Frontal cortex (tissue), 4 donors: Measurements from ENCODE around the gene PLEKHD1. TPM values are rescaled to one million over a fixed set of nuclear protein-coding genes. Genes with fewer than 3 reads are reported as not detected.
A peak's percentile ranks its signal among the peaks of the same experiment; 100 is the strongest.

Experiments used
- DNase-seq, 2 donors: peaks; one replicate each; pipeline ENCODE4 v3.0.0; 2012; ENCODE audit warnings: low spot score in 2 of 2
- FAIRE-seq: peaks from 2 replicates; lab custom pipeline; 2012; peaks lifted over from hg19 to GRCh38; lab: Jason Lieb, UNC
- total RNA-seq: library from RNA; depleted of rRNA; stranded (reverse); fragments of >200 nt; gene quantifications from one replicate; pipeline ENCODE4 v1.2.3, GENCODE V29; 2014
- donor health status: control.
- donor health status: control.
- donor health status: control.

PLEKHD1 gene
- total RNA-seq, 1 donor from 2014 or later, result 0.41 TPM

- DNase-seq (no peak), FAIRE-seq (no peak)
Observed at GRCh38 chr14:69505338-69506240, 21.1 kb downstream of the PLEKHD1 start.

- FAIRE-seq (no peak), DNase-seq (no peak)
Observed at GRCh38 chr14:69506241-69506595, 21.7 kb downstream of the PLEKHD1 start.

GRCh38 chr14:69518289-69519101 is 34.0 kb downstream of the PLEKHD1 start:
- FAIRE-seq (no peak), DNase-seq (no peak)

GRCh38 chr14:69519204-69520100 is 34.9 kb downstream of the PLEKHD1 start:
- DNase-seq, result no peak
- FAIRE-seq, result no peak

- DNase-seq (no peak), FAIRE-seq (no peak)
Observed at GRCh38 chr14:69522026-69522425, 37.5 kb downstream of the PLEKHD1 start.

DNA sequence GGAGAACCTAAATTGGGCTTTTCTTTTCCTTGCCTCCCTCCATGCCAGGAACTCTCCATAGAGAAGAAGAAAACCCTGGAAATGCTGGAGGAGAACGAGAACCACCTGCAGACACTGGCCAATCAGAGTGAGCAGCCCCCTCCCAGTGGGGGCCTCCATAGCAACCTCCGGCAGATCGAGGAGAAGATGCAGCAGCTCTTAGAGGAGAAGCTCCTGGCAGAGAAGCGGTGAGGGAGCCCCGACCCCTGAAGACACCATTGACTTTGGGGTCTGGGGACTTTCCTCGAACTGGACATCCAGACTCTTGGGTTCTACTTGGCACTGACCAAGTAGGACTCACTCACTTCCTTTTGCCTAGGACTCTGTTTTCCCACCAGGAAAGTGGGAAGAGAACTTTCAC is 41.4 kb downstream of the PLEKHD1 start:
- FAIRE-seq, result no peak
- no peak for DNase-seq

DNA sequence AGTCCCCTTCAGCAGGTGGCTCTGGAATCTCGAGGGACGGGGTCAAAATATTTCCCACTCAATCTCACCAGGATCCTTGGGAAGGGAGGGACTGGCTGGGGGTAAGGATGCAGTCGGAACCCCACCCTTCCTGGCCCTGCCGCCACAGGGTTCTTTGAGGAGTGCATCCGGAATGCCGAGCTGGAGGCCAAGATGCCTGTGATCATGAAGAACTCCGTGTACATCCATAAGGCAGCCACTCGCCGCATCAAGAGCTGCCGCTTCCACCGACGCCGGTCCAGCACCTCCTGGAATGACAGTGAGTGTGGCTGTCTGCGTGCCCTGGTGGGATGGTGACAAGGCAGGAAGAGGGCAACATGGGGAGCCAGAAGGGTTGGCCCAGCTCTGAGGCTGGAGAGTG is 43.1 kb downstream of the PLEKHD1 start:
- FAIRE-seq (no peak), DNase-seq (no peak)

DNA sequence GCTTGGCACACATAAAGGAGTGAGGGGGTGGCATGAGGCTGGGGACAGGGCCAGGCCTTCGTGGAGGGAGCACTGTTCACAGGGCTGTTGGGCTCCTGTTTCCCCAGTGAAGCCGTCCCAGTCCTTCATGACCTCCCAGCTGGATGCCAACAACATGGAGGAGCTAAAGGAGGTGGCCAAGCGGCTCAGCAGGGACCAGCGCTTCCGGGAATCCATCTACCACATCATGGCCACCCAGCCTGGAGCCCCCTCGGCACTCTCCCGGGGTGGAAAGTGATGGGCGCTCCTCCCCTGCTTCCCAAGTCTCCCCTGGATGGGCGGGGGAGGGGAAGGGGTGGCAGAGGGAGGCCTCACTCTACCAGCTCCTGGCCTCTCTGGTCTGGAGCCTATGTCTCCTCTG is 43.6 kb downstream of the PLEKHD1 start:
- DNase-seq, result no peak
- no peak for FAIRE-seq

GRCh38 chr14:69528930-69529329 is 44.4 kb downstream of the PLEKHD1 start:
- no peak for DNase-seq
- no peak for FAIRE-seq

DNA sequence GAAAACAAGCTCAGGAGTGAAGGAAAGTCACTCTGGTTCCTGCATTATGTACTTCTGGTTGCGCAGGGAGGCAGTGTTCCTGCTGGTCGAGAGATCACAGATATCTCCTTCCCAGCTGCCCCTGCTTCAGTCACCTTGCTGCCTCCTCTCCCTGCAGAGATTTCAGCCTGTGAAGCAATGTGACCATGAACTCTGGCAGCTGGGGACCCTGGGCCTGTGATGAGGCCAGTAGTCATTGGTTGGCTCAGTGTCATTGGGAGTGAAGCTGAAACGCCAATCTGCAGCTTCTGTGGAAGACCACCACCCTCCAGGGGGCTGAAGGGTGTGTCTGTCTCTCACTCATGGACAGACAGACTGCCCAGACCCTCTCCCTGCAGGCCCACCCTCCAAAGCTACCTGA is 45.0 kb downstream of the PLEKHD1 start:
- FAIRE-seq, result no peak

GRCh38 chr14:69530095-69530494 is 45.6 kb downstream of the PLEKHD1 start:
- FAIRE-seq (no peak), DNase-seq (no peak)

More for the DNA sequence above, 45.0 kb downstream of the PLEKHD1 start:
- DNase-seq, result no peak

GRCh38 chr14:69531135-69531534 is 46.6 kb downstream of the PLEKHD1 start:
- FAIRE-seq (no peak), DNase-seq (no peak)

GRCh38 chr14:69532561-69533340 is 48.2 kb downstream of the PLEKHD1 start:
- DNase-seq (no peak), FAIRE-seq (no peak)

GRCh38 chr14:69535230-69535848 is 50.8 kb downstream of the PLEKHD1 start:
- DNase-seq (peak in 1 of 2 donors; percentile 71), FAIRE-seq (no peak)

- FAIRE-seq (no peak), DNase-seq (no peak)
Observed at GRCh38 chr14:69536971-69537370, 52.4 kb downstream of the PLEKHD1 start.

GRCh38 chr14:69537900-69538299 is 53.4 kb downstream of the PLEKHD1 start:
- FAIRE-seq, result no peak
- DNase-seq, result no peak

GRCh38 chr14:69538766-69539165 is 54.2 kb downstream of the PLEKHD1 start:
- DNase-seq (no peak), FAIRE-seq (no peak)

- FAIRE-seq (no peak), DNase-seq (no peak)
Observed at GRCh38 chr14:69539631-69540410, 55.3 kb downstream of the PLEKHD1 start.
